GM12891 (cell line): ENCODE measurements around the gene DLGAP4.
"Not testable (repeated sequence)": the region's sequence is repeated elsewhere in the genome, so short reads cannot be mapped to it uniquely, and the experiment has no call there.

ENCODE experiments used
- DNase-seq: peaks from one replicate; pipeline ENCODE4 v3.0.0; 2011; ENCODE audit warnings: low spot score; ENCODE audit not compliant: insufficient read length
- FAIRE-seq: peaks from 2 replicates; lab custom pipeline; 2011; peaks lifted over from hg19 to GRCh38; lab: Jason Lieb, UNC
- PAX5 ChIP-seq: IDR thresholded peaks from 2 replicates; pipeline ENCODE4 v1.6.1; 2011; ENCODE audit warnings: low read length, moderate library complexity, mild to moderate bottlenecking; ENCODE audit not compliant: insufficient read depth, severe bottlenecking
- POLR2A ChIP-seq: IDR thresholded peaks from 2 replicates; pipeline ENCODE4 v1.6.1; 2011; ENCODE audit warnings: low read depth, low read length, control low read depth
- POLR2AphosphoS5 ChIP-seq: IDR thresholded peaks from 2 replicates; pipeline ENCODE4 v1.6.1; 2011; ENCODE audit warnings: low read depth, low read length, control low read depth
- POU2F2 ChIP-seq: IDR thresholded peaks from 2 replicates; pipeline ENCODE4 v1.6.1; 2011; ENCODE audit warnings: low read depth, mild to moderate bottlenecking, control low read depth, low read length, moderate library complexity
- SPI1 ChIP-seq: IDR thresholded peaks from 2 replicates; pipeline ENCODE4 v1.6.1; 2011; ENCODE audit warnings: low read depth, low read length, control low read depth
- TAF1 ChIP-seq: IDR thresholded peaks from 2 replicates; pipeline ENCODE4 v1.6.1; 2011; ENCODE audit warnings: low read depth, low read length, control low read depth

The DLGAP4 gene

DNA sequence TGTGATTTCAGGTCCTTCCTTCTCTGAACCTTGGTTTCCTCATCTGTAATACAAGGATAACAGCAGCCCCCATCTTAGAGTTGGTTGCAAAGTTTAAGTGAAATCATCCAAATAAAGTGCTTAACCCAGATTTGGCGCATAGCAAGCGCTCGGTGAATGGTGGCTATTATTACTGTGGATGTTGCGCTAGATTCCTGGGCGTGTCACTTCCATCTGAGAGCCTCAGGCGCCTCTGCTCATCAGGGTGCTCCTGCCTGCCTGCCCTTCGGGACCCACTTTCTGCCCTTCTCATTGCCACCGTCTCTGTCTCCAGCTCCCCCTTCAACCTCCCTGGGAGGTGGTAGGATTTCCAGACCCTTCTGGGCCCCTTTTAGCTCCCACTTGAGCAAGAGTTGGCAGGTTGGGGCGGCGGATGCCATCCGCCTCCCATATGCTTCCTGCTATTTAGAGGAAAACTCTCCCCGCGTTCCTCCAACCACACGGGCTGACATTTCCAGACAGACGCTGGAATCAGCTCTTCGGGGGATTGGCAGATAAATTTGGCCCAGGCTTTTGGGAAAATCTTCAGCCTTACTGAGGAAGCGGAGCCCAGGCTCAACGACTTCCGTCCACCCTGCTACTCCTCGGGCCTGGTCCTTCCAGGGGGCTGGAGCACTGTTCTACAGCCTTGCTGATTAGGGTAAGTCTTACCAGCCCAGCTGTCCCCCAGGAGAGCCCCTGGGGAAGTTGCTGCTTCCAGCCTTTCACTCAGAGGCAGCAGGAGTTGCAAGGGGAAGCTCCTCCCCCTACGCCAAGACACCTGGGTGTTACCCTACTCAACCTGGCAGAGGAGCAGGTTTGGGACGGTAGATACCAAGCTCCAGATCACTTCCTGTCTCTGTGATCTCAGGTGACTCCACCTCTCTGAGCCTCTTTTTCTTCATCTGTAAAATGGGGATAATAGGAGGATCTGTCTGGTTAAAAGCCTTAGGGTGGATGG is 71.5 kb downstream of the DLGAP4 start:
- DNase-seq (no peak), FAIRE-seq (no peak)
- TF ChIP-seq POLR2A, result no peak
- no peak for TF ChIP-seq POU2F2
- TF ChIP-seq PAX5, result no peak
- TF ChIP-seq TAF1, result no peak
- no peak for TF ChIP-seq SPI1
- TF ChIP-seq POLR2AphosphoS5, result no peak

DNA sequence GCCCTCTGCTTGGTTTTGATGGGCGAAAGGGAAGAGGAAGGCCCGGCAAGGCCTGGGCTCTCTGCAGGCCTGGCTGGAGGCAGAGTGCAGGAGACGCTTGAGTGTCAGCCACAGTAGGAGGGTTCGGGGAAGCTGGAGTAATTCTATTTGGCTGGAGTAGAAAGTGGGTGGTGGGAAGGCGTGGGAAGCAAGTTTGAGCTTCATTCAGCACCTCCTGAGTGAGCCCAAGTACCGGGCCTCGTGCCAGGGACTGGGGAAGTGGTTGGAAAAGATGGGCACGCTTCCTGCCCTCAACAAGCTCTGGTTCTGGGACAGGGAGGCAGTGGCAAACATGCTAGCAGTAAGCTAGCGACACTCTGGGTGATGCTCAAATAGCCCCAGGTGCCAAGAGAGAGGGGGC is 72.5 kb downstream of the DLGAP4 start:
- TF ChIP-seq PAX5 (no peak), TAF1 (no peak), POU2F2 (no peak)
- DNase-seq (no peak), FAIRE-seq (no peak)

DNA sequence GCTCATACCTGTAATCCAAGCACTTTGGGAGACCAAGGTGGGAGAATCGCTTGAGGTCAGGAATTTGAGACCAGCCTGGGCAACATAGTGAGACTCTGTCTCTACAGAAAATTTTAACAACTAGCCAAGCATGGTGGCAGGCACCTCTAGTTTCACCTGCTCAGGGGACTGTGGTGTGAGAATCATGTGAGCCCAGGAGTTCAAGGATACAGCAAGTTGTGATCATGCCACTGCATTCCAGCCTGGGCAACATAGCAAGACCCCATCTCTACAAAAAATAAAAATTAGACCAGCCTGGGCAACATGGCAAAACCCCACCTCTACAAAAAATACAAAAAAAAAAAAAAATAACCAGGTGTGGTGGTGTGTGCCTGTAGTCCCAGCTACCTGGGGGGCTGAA is 73.8 kb downstream of the DLGAP4 start:
- not testable (repeated sequence) for DNase-seq, FAIRE-seq

DNA sequence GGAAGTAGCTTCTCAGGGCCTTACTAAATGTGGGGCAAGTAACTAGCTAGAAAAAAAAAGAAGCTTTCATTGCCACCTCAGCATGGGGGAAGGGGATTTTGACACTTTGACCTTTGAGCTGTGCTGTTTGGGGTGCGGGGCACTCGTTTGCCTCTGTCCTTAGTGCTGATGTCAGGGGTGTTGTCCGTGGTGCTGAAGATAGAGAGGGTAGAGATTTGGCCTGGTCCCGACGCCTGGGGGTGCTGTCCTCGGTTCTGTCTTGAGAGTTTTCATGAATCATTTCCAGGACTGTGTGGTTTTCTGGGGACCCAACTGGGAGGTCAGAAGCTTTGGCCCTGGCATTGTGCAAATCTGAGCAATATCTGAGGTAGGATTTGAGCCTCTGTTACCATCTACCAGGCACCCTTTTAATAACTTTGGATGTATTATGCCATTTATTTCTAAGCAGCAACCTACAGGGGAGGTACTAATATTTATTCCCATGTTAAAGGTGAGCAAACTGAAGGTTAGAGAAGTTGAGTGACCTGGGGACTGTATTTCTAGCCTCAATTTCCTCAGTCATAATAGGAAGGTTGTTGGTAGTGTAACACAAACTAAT is 78.0 kb downstream of the DLGAP4 start:
- DNase-seq (peak; percentile 42), FAIRE-seq (peak; percentile 56)
- TF ChIP-seq POLR2AphosphoS5 (no peak), TAF1 (no peak), POLR2A (no peak), SPI1 (no peak), PAX5 (no peak), POU2F2 (no peak)

DNA sequence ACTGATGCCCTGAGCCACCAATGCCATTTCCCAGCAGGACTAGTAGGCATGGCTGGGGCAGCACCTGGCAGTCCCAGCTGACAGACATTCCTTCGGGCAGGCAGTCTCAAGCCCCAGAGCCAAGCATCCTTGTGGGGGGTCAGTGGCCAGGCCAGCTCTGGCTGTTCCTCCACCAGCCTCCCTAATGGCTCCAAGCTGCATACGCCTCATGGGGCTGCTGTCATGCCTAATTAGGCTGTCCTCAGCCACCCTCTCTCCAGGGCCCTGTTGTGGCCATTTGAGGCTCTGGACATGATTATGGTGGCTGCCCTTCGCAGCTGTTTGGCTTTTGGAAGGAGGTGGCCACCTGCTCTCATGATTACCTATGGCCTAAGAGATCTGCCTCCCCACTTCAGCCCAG is 79.4 kb downstream of the DLGAP4 start:
- DNase-seq (no peak), FAIRE-seq (no peak)
- no peak for TF ChIP-seq POLR2A

DNA sequence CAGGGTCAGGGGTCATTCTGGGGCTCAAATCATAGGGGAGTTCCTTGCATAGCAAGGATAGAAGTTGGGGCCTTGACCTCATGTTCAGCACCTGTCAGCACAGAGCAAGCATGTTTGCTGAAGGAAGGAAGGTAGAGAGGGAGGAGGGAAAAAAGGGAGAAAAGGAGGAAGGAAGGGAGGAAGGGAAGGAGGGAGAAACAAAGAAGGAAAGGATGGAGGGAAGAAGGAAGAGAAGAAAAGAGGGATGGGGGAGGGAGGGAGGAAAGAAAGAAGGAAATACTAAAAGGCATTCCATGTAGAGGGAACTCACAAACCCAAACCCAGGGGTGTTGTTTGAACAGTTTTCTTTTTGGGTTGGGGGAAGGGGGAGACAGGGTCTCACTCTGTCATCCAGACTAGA is 80.1 kb downstream of the DLGAP4 start:
- DNase-seq (no peak), FAIRE-seq (no peak)
- no peak for TF ChIP-seq POLR2AphosphoS5

DNA sequence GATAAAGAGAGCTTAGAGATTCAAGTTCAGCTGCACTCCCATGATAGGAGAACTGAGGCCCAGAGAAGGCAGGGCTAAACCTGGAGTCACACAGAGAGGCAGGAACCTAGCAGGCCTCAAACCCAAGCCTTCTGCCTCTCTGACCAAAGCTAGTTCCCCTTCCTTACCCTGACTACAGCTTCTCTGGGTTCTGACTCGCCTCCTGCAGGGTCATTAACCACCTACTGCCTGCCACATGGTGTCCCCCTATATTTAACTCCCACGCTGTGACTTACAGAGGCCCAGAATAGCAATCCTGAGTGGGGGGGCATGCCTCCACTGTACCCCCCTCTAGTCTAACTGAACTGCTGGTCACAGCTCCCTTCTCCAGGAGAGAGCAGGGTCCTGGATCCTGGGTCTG is 84.1 kb downstream of the DLGAP4 start:
- no peak for TF ChIP-seq PAX5
- TF ChIP-seq SPI1, result no peak
- no peak for TF ChIP-seq POU2F2
- TF ChIP-seq POLR2A, result no peak
- no peak for TF ChIP-seq POLR2AphosphoS5
- TF ChIP-seq TAF1, result no peak
- no peak for FAIRE-seq
- no peak for DNase-seq

DNA sequence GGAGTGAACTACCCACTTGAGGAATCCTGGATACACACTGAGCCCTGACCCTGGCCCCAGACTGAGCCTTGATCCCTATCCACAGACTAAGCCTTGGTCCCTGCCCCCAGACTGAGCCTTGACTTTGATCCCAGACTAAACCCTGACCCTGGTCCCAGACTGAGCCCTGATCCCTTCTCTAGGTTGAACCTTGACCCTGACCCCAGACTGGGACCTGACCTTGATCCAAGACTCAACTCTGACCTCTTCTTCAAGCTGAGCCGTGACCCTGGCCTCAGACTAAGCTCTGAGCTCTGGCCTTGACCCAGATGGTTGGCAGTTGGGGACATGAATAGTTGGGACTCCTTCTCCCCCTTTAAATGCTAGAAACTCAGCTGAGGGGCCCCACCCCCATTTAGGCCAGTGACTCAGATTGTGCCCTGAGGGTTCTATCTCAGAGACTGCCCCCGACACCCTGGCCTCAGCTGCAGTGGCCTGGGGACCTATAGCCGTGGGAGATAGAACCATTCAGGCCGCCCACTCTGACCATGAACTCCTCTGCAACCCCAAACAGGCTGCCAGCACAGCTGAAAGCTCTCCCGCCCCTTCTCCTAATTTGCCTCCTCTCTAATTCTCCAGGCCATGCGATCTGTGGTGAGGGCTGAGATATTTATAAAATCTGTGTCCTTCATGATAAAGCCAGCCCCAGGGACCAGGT is 84.7 kb downstream of the DLGAP4 start:
- no peak for DNase-seq
- no peak for FAIRE-seq
- TF ChIP-seq SPI1 (no peak), POLR2AphosphoS5 (no peak), POLR2A (no peak), PAX5 (no peak), TAF1 (no peak), POU2F2 (no peak)

DNA sequence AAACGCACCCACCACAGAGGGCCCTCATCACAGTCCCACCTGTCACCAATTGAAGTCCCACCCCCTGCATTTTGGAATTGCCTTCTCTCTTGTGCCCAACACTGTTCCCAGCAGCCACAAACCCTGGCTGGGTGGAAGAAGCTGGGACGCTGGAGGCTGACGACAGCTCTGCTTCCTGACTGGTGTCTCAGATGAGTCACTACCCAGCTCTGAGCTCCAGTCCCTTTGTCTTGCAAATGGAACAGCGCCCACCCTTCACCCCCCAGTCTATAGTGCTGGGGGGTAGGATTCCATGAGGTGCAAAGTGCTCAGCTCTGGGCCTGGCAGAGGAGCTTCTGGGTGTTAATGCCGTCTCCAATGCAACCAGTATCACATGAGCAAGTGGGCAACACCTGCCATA is 85.3 kb downstream of the DLGAP4 start:
- FAIRE-seq, result no peak
- no peak for DNase-seq
- TF ChIP-seq POLR2AphosphoS5, result no peak
- no peak for TF ChIP-seq POU2F2
- TF ChIP-seq SPI1, result no peak
- TF ChIP-seq POLR2A, result no peak
- TF ChIP-seq PAX5, result no peak
- no peak for TF ChIP-seq TAF1

DNA sequence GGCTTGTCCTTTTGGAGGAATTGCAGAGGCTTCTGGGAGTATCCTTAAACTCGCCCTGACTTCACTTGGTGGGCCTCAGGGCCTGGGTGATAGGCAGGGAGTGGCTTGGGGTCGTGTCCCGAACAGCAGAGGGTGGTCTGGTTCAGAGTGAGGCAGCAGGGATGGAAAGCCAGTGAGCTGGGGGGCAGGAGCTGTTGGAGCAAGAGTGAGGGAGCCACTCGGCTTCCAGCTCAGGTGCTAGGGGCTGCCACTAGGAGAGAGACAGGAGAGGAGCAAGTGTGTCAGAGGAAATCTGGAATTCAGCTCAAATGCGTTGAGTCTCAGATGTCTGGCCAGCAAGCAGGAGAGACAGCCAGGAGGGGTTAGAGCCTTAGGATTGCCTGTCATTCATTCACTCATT is 85.8 kb downstream of the DLGAP4 start:
- FAIRE-seq, result no peak
- DNase-seq, result no peak
- TF ChIP-seq TAF1 (no peak), POLR2A (no peak), PAX5 (no peak), SPI1 (no peak), POU2F2 (no peak), POLR2AphosphoS5 (no peak)
